ENCODE results near the gene VAV1. TPM values are rescaled to one million over a fixed set of nuclear protein-coding genes. Genes with fewer than 3 reads are reported as not detected.
A peak's percentile ranks its signal among the peaks of the same experiment; 100 is the strongest.

The VAV1 gene
- total and polyA plus RNA-seq, 2 of the 13 experiments (the other 11 are each of a cell fraction or from before 2014, with no cell fraction given): not detected

DNA sequence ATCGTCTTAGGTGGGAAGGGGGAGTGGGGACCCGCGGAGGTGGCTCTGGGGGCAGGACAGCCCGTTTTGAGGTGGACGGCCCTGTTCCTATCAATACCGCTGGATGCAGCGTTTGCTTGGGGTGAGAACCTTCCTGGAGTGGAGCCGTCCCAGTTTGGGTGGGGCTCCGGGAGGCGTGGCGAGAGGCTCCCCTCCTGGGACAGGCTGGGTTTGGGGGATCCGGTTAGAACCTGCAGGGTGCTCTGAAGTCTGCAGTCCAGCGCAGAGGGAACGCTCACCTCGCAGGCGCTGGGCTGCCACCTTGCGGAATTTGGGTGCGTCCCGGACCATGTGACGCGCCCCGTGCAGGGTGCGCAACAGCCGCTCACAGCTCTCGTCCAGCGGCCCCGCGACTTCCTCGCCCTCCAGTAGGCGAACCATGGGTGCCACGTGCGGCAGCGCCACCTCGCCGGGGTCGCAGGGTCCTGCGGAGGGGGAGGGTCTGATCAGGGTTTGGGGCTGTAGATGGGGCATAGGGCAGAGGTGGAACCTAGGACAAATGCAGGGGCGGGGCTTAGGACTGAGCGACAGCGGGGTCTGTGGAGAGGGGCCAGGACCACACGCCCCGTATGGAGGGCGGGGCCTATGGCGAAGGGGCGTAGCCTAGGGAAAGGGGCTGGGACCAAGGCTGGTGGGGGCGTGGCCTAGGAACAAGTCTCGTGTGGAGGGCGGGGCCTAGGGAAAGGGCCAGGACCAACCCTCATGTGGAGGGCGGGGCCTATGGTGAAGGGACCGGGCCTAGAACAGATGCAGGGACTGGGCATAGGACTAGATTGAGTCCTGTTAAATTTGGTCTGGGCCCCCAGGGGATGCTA is 19.1 kb upstream of the VAV1 start (continued):
- peak; percentile 81 for TF ChIP-seq PRDM10 (CRISPR knock-in tag; IDR thresholded peaks at IDR 0.05; ENCODE audit: low read depth)
- TF ChIP-seq ZMYM3 (CRISPR knock-in tag; IDR thresholded peaks at IDR 0.05): peak; percentile 63; the same call in 1 of the 2 replicates
- no peak for TF ChIP-seq MED8 (CRISPR knock-in tag; IDR thresholded peaks at IDR 0.05; ENCODE audit: insufficient replicate concordance)
- TF ChIP-seq CENPT (CRISPR knock-in tag; IDR thresholded peaks at IDR 0.05; ENCODE audit: low read depth): peak; percentile 83; the same call in 1 of the 2 replicates
- TF ChIP-seq, protein P1, sequence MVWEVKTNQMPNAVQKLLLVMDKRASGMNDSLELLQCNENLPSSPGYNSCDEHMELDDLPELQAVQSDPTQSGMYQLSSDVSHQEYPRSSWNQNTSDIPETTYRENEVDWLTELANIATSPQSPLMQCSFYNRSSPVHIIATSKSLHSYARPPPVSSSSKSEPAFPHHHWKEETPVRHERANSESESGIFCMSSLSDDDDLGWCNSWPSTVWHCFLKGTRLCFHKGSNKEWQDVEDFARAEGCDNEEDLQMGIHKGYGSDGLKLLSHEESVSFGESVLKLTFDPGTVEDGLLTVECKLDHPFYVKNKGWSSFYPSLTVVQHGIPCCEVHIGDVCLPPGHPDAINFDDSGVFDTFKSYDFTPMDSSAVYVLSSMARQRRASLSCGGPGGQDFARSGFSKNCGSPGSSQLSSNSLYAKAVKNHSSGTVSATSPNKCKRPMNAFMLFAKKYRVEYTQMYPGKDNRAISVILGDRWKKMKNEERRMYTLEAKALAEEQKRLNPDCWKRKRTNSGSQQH (CRISPR knock-in tag; IDR thresholded peaks at IDR 0.05; ENCODE audit: low read depth): 0 out of 2 replicates have a peak, but pooled peaks have one; percentile 38
- TF ChIP-seq POLR2AphosphoS5 (IDR thresholded peaks at IDR 0.05; ENCODE audit: low read depth, low read length): peak; percentile 54; the same call in 1 of the 2 replicates
- TF ChIP-seq ZNF713 (CRISPR knock-in tag; IDR thresholded peaks at IDR 0.05): no peak
- peak; percentile 75; the same call in 1 of the 2 replicates for TF ChIP-seq SSRP1 (CRISPR knock-in tag; IDR thresholded peaks at IDR 0.05)
- TF ChIP-seq MXD3 (CRISPR knock-in tag; IDR thresholded peaks at IDR 0.05): peak; percentile 79; the same call in 1 of the 2 replicates
- 0 out of 2 replicates have a peak, but pooled peaks have one; percentile 24 for TF ChIP-seq FOXC1 (CRISPR knock-in tag; IDR thresholded peaks at IDR 0.05; ENCODE audit: borderline replicate concordance)
- no peak for TF ChIP-seq ZNF10 (CRISPR knock-in tag; IDR thresholded peaks at IDR 0.05; ENCODE audit: borderline replicate concordance, low read depth)
- TF ChIP-seq SNAPC2 (CRISPR knock-in tag; IDR thresholded peaks at IDR 0.05): no peak
- peak; percentile 51; the same call in 1 of the 2 replicates for TF ChIP-seq ZNF124 (CRISPR knock-in tag; IDR thresholded peaks at IDR 0.05)
- peak; percentile 70 for TF ChIP-seq MXD1 (CRISPR knock-in tag; IDR thresholded peaks at IDR 0.05)
- TF ChIP-seq ZNF292 (CRISPR knock-in tag; IDR thresholded peaks at IDR 0.05; ENCODE audit: borderline replicate concordance, low read depth): peak; percentile 72; the same call in 1 of the 2 replicates
- peak; percentile 84 for TF ChIP-seq STAG1 (CRISPR knock-in tag; IDR thresholded peaks at IDR 0.05)
- TF ChIP-seq ETV5 (CRISPR knock-in tag; IDR thresholded peaks at IDR 0.05; ENCODE audit: borderline replicate concordance): peak; percentile 57
- TF ChIP-seq PHF8 (CRISPR knock-in tag; IDR thresholded peaks at IDR 0.05): 0 out of 2 replicates have a peak, but pooled peaks have one; percentile 39
- TF ChIP-seq PPARG (CRISPR knock-in tag; conservative IDR thresholded peaks at IDR 0.05): peak; percentile 77
- no peak for TF ChIP-seq FOXM1 (CRISPR knock-in tag; IDR thresholded peaks at IDR 0.05)
- TF ChIP-seq ZFP91 (CRISPR knock-in tag; IDR thresholded peaks at IDR 0.05; ENCODE audit: borderline replicate concordance): peak; percentile 96
- no peak for TF ChIP-seq DNMT1 (CRISPR knock-in tag; IDR thresholded peaks at IDR 0.05)
